K562 (cell line): ENCODE results near the gene SCYL1. TPM values are rescaled to one million over a fixed set of nuclear protein-coding genes. Genes with fewer than 3 reads are reported as not detected.

Experiments used
- ATAC-seq: fragments of 200-7000 bp; cut with Tn5 transposase; 3 replicates; pipeline ENCODE4 v1.9.1; 2020; ENCODE audit warnings: moderate library complexity
- BruUV-seq: library from RNA; stranded (reverse); fragments of 400-500 nt; replicated peaks from 2 replicates; lab custom pipeline; 2021; lab: Mats Ljungman, UMichigan
- CTCF ChIA-PET: fragments of 300-600 bp; formaldehyde crosslinking; extraction: SDS; loops from one replicate; lab custom pipeline; 2021; ENCODE audit warnings: low intra/inter-chr PET ratio; lab: Yijun Ruan, JAX
- POLR2A ChIA-PET: fragments of 300-600, 350-650 bp; sonication (Branson Sonifier 250); formaldehyde crosslinking; extraction: SDS; loops from one replicate; lab custom pipeline; 2021; ENCODE audit warnings: antibody characterized with exemption, inconsistent platforms; lab: Yijun Ruan, JAX
- DNase-seq, 4 experiments: peaks; one replicate each; pipeline versions ENCODE4 v3.0.0 to v3.0.0-alpha.2; 2011 to 2018; ENCODE audit warnings: low spot score in 3 of 4, mixed read lengths in 3 of 4; ENCODE audit errors: extremely low read depth in 1 of 4
- FAIRE-seq: peaks from 2 replicates; lab custom pipeline; 2011; peaks lifted over from hg19 to GRCh38; lab: Jason Lieb, UNC
- H2AFZ ChIP-seq: 2 replicates; pipeline ENCODE4 v1.6.0; 2011; ENCODE audit warnings: low read depth, low read length, control low read depth, inconsistent platforms
- H3K27ac ChIP-seq: fragments of 200-600 bp; 3 replicates; pipeline ENCODE4 v1.8.0; 2011; ENCODE audit warnings: low read depth, mild to moderate bottlenecking, control low read depth, inconsistent platforms, low read length, moderate library complexity, mixed read lengths; ENCODE audit errors: extremely low read depth
- H3K27me3 ChIP-seq, 2 experiments: fragments of 300-600 bp in 1 of 2; 2 replicates in 1 of 2; 3 replicates in 1 of 2; pipeline versions ENCODE4 v1.6.0 to v1.8.0; 2011; ENCODE audit warnings: inconsistent platforms in 2 of 2, low read length in 2 of 2, mild to moderate bottlenecking in 1 of 2, mixed read lengths in 1 of 2, moderate library complexity in 1 of 2; ENCODE audit not compliant: control insufficient read depth in 2 of 2, insufficient read depth in 2 of 2
- H3K36me3 ChIP-seq: fragments of 300-600 bp; 3 replicates; pipeline ENCODE4 v1.8.0; 2011; ENCODE audit warnings: mild to moderate bottlenecking, low read length, inconsistent platforms; ENCODE audit not compliant: control insufficient read depth, insufficient read depth
- H3K4me1 ChIP-seq, 2 experiments: fragments of 200-600 bp in 1 of 2; replicated peaks in 1 of 2; 2 replicates in 1 of 2; 3 replicates in 1 of 2; pipeline versions ENCODE4 v1.5.1 to v1.8.0; 2011; ENCODE audit warnings: inconsistent platforms in 2 of 2, low read length in 2 of 2, mild to moderate bottlenecking in 1 of 2, mixed read lengths in 1 of 2, moderate library complexity in 1 of 2; ENCODE audit not compliant: control insufficient read depth in 2 of 2, insufficient read depth in 2 of 2
- H3K4me2 ChIP-seq: 2 replicates; pipeline ENCODE4 v1.6.1; 2011; ENCODE audit warnings: low read length, control low read depth, inconsistent platforms, mixed read lengths; ENCODE audit not compliant: insufficient read depth
- H3K4me3 ChIP-seq: fragments of 200-600 bp; sonication (generic), shearing (Covaris generic); 2 replicates; pipeline ENCODE4 v1.5.1; 2016; ENCODE audit warnings: control low read depth, inconsistent platforms
- H3K79me2 ChIP-seq: fragments of 200-600 bp; 3 replicates; pipeline ENCODE4 v1.8.0; 2011; ENCODE audit warnings: low read length, inconsistent platforms; ENCODE audit not compliant: control insufficient read depth, insufficient read depth
- H3K9ac ChIP-seq, 2 experiments: 2 replicates each; pipeline versions ENCODE4 v1.6.0 to v1.6.1; 2011; ENCODE audit warnings: low read depth in 2 of 2, low read length in 2 of 2, control low read depth in 1 of 2, inconsistent platforms in 1 of 2, mild to moderate bottlenecking in 1 of 2, mixed read lengths in 1 of 2; ENCODE audit not compliant: insufficient read depth in 1 of 2
- H3K9me1 ChIP-seq: one replicate; pipeline ENCODE4 v1.6.0; 2011; ENCODE audit warnings: inconsistent platforms, mild to moderate bottlenecking, low read length, moderate library complexity; ENCODE audit not compliant: control insufficient read depth, insufficient read depth
- H3K9me3 ChIP-seq: replicated peaks from 2 replicates; pipeline ENCODE4 v1.5.1; 2011; ENCODE audit warnings: low read depth, low read length, inconsistent platforms; ENCODE audit not compliant: control insufficient read depth, insufficient read depth
- H4K20me1 ChIP-seq: replicated peaks from 2 replicates; pipeline ENCODE4 v1.6.1; 2011; ENCODE audit warnings: low read length, inconsistent platforms, mixed read lengths; ENCODE audit not compliant: control insufficient read depth, insufficient read depth
- ETS2 ChIP-seq: IDR thresholded peaks from 2 replicates; pipeline ENCODE4 v1.6.1; 2016; ENCODE audit warnings: borderline replicate concordance, missing genetic modification characterization, mild to moderate bottlenecking, moderate library complexity, missing compliant biosample characterization; ENCODE audit not compliant: poor library complexity, severe bottlenecking
- KDM4B ChIP-seq, 2 experiments: fragments of 450-650 bp in 1 of 2; sonication (generic) in 1 of 2; IDR thresholded peaks; 2 replicates each; pipeline ENCODE4 v1.6.1; 2016 to 2017; ENCODE audit warnings: borderline replicate concordance in 2 of 2, antibody characterized with exemption in 1 of 2, low read depth in 1 of 2, mild to moderate bottlenecking in 1 of 2
- NCOA1 ChIP-seq: fragments of 450-650 bp; IDR thresholded peaks from 2 replicates; pipeline ENCODE4 v1.6.1; 2016; ENCODE audit warnings: low read depth
- NCOA6 ChIP-seq: fragments of 450-650 bp; IDR thresholded peaks from 2 replicates; pipeline ENCODE4 v1.6.1; 2017; ENCODE audit warnings: mild to moderate bottlenecking
- NELFE ChIP-seq: IDR thresholded peaks from 2 replicates; pipeline ENCODE4 v1.6.1; 2011; ENCODE audit warnings: mild to moderate bottlenecking; ENCODE audit not compliant: insufficient read depth, insufficient read length
- PHTF2 ChIP-seq: fragments of 250-450 bp; sonication (Bioruptor Pico); IDR thresholded peaks from 2 replicates; pipeline ENCODE4 v1.5.0; 2021; ENCODE audit warnings: mild to moderate bottlenecking
- PKNOX1 ChIP-seq: fragments of 450-650 bp; IDR thresholded peaks from 2 replicates; pipeline ENCODE4 v1.6.1; 2016
- POLR3A ChIP-seq: IDR thresholded peaks from 2 replicates; pipeline ENCODE4 v1.6.1; 2011; ENCODE audit warnings: borderline replicate concordance, mild to moderate bottlenecking, moderate library complexity; ENCODE audit not compliant: insufficient read length, insufficient read depth; ENCODE audit errors: extremely low read depth
- SMARCA4 ChIP-seq: fragments of 450-650 bp; IDR thresholded peaks from 2 replicates; pipeline ENCODE4 v1.6.1; 2016
- TEAD1 ChIP-seq, 2 experiments: fragments of 450-650 bp in 1 of 2; sonication (generic) in 1 of 2; formaldehyde crosslinking; IDR thresholded peaks; 2 replicates each; pipeline versions ENCODE4 v1.4.0 to v1.8.0; 2020 to 2022; ENCODE audit warnings: mild to moderate bottlenecking in 2 of 2, missing genetic modification reagents in 1 of 2
- TEAD4 ChIP-seq, 2 experiments: sonication (generic) in 1 of 2; formaldehyde crosslinking in 1 of 2; IDR thresholded peaks; 2 replicates each; pipeline versions ENCODE4 v1.6.1 to v1.8.0; 2012 to 2022; ENCODE audit warnings: borderline replicate concordance in 1 of 2, inconsistent platforms in 1 of 2, low read length in 1 of 2, mild to moderate bottlenecking in 1 of 2, missing genetic modification reagents in 1 of 2
- ZNF3 ChIP-seq: fragments of 250-450 bp; sonication (Bioruptor Pico); IDR thresholded peaks from 2 replicates; pipeline ENCODE4 v1.5.0; 2021; ENCODE audit warnings: mild to moderate bottlenecking, moderate library complexity
- WGBS: fragments of 100-300 bp; shearing (Covaris generic); methylation state at CpG from one replicate; pipeline ENCODE4 v1.1.6; 2016; ENCODE audit warnings: low coverage, mixed read lengths; ENCODE audit not compliant: insufficient coverage; ENCODE audit errors: missing lambda C conversion rate; 5-methylcytosine and 5-hydroxymethylcytosine counted together
- in situ Hi-C: fragments of 300-500 bp; cut with MboI; formaldehyde crosslinking; loops from 4 replicates; pipeline ENCODE4 v1.15.0; 2018; ENCODE audit warnings: inconsistent platforms, mixed read lengths
- intact Hi-C: fragments of 100-400 bp; cut with micrococcal nuclease; formaldehyde crosslinking; loops from 2 replicates; pipeline ENCODE4 v1.14.2; 2022
- polyA plus RNA-seq, 8 experiments: library from polyadenylated mRNA; depleted of rRNA in 4 of 8; stranded (reverse) in 5 of 8; unstranded in 3 of 8; fragments of >200 nt; fragmentation: Nextera tagmentation in 2 of 8; fragmentation: Illumina TruSeq in 1 of 8; extraction: Ambion mirVana in 2 of 8; extraction: Trizol in 1 of 8; gene quantifications; 2 replicates each; pipeline versions ENCODE4 v1.2.1 to v1.2.3, GENCODE V29; 2011 to 2014; ENCODE audit warnings: inconsistent platforms in 1 of 8, missing spikeins in 1 of 8
- total RNA-seq, 7 experiments: library from RNA; depleted of rRNA in 6 of 7; stranded (reverse); fragments of >200 nt in 6 of 7; fragmentation: Illumina TruSeq in 2 of 7; extraction: Trizol in 2 of 7; gene quantifications; 2 replicates each; pipeline versions ENCODE4 v1.2.1 to v1.2.3, GENCODE V29; 2011 to 2021; ENCODE audit warnings: low replicate concordance in 1 of 7
- TF ChIP-seq, protein P1 (sequence below): sonication (generic); formaldehyde crosslinking; IDR thresholded peaks from 2 replicates; pipeline ENCODE4 v1.8.0; 2022; ENCODE audit warnings: missing genetic modification reagents, mild to moderate bottlenecking, borderline replicate concordance
- TF ChIP-seq, protein P2 (sequence below): fragments of 250-450 bp; sonication (Bioruptor Pico); IDR thresholded peaks from 2 replicates; pipeline ENCODE4 v1.8.0; 2022; ENCODE audit warnings: moderate library complexity, mild to moderate bottlenecking, inconsistent platforms

Gene SCYL1
- total and polyA plus RNA-seq, 9 of the 15 experiments (the other 6 are each of a cell fraction or from before 2014, with no cell fraction given) = 1.9 to 145 (median 57.6) TPM

DNA sequence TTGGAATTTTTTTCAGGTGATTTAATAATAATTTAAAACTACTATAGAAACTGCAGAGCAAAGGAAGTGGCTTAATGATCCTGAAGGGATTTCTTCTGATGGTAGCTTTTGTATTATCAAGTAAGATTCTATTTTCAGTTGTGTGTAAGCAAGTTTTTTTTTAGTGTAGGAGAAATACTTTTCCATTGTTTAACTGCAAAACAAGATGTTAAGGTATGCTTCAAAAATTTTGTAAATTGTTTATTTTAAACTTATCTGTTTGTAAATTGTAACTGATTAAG lies 22.7 kb upstream of the SCYL1 start (continued):
- TF ChIP-seq TEAD4 (IDR thresholded peaks at IDR 0.05; ENCODE audit: low read length) = no peak
- no peak for TF ChIP-seq TEAD4 (CRISPR knock-in tag; IDR thresholded peaks at IDR 0.05; ENCODE audit: borderline replicate concordance)
- no peak for TF ChIP-seq ETS2 (tag)
- TF ChIP-seq KDM4B (IDR thresholded peaks at IDR 0.05; ENCODE audit: borderline replicate concordance in 2 of 2, low read depth in 1 of 2) = no peak
- no peak for TF ChIP-seq ZNF3 (CRISPR knock-in tag)
- TF ChIP-seq NCOA1 = no peak
- TF ChIP-seq SMARCA4 = no peak
- peak in 1 of 2 experiments; percentile 1; a peak in 1 of 4 replicates for TF ChIP-seq TEAD1 (CRISPR knock-in tag; IDR thresholded peaks at IDR 0.05)

GRCh38 chr11:65502555-65503367 lies 22.1 kb upstream of the SCYL1 start:
- no peak overlapping the region for H2AFZ ChIP-seq
- no peaks in the 10 kb centered on the region for H3K27me3 ChIP-seq
- H3K4me2 ChIP-seq = peak overlapping the region; percentile 94
- H3K9me3 ChIP-seq = no peaks in the 10 kb centered on the region
- FAIRE-seq (no peak), ATAC-seq (no peak), DNase-seq (peak in 2 of 4 experiments; percentile 31 to 73)
- ChIA-PET CTCF (no interaction called here), POLR2A (interaction anchor here (0.6 to 27.6 kb wide), 43 partner anchors 6 to 1311 kb away, joined by 3 to 2118 read pairs (median 5); partner anchors contain the start of genes DPF2, FRMD8, NEAT1 and PCNX3)
- peak overlapping the region; percentile 99 for H3K27ac ChIP-seq
- TSS peak; percentile 1 for BruUV-seq
- WGBS = 0% methylated on average over 6 of the region's 6 CpGs
- H3K79me2 ChIP-seq = peaks cover 98% of the 10 kb centered on the region
- peaks cover 70% of the 10 kb centered on the region for H4K20me1 ChIP-seq
- intact Hi-C loops (no loop called here), in situ Hi-C loops (no loop called here)
- H3K9me1 ChIP-seq = peaks cover 5% of the 10 kb centered on the region
- peak overlapping the region; percentile 84 for H3K4me3 ChIP-seq
- H3K9ac ChIP-seq = peak overlapping the region; percentile 18 to 100
- H3K36me3 ChIP-seq = peaks cover 75% of the 10 kb centered on the region
- H3K4me1 ChIP-seq = peaks cover 5% of the 10 kb centered on the region in 2 experiments; a peak in 3 of 5 replicates
- TF ChIP-seq POLR3A = no peak
- TF ChIP-seq, protein P1, sequence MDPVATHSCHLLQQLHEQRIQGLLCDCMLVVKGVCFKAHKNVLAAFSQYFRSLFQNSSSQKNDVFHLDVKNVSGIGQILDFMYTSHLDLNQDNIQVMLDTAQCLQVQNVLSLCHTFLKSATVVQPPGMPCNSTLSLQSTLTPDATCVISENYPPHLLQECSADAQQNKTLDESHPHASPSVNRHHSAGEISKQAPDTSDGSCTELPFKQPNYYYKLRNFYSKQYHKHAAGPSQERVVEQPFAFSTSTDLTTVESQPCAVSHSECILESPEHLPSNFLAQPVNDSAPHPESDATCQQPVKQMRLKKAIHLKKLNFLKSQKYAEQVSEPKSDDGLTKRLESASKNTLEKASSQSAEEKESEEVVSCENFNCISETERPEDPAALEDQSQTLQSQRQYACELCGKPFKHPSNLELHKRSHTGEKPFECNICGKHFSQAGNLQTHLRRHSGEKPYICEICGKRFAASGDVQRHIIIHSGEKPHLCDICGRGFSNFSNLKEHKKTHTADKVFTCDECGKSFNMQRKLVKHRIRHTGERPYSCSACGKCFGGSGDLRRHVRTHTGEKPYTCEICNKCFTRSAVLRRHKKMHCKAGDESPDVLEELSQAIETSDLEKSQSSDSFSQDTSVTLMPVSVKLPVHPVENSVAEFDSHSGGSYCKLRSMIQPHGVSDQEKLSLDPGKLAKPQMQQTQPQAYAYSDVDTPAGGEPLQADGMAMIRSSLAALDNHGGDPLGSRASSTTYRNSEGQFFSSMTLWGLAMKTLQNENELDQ (CRISPR knock-in tag) = 0 out of 2 replicates have a peak, but pooled peaks have one; percentile 12
- TF ChIP-seq NELFE = no peak
- TF ChIP-seq, protein P2, sequence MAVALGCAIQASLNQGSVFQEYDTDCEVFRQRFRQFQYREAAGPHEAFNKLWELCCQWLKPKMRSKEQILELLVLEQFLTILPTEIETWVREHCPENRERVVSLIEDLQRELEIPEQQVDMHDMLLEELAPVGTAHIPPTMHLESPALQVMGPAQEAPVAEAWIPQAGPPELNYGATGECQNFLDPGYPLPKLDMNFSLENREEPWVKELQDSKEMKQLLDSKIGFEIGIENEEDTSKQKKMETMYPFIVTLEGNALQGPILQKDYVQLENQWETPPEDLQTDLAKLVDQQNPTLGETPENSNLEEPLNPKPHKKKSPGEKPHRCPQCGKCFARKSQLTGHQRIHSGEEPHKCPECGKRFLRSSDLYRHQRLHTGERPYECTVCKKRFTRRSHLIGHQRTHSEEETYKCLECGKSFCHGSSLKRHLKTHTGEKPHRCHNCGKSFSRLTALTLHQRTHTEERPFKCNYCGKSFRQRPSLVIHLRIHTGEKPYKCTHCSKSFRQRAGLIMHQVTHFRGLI (CRISPR knock-in tag) = no peak; the same call in 1 of the 2 replicates
- no peak for TF ChIP-seq NCOA6
- peak; percentile 85 for TF ChIP-seq PHTF2 (CRISPR knock-in tag)
- no peak for TF ChIP-seq PKNOX1
